Esophagus muscularis mucosa (tissue), 3 donors: ENCODE data around the gene WWTR1.
A peak's percentile ranks its signal among the peaks of the same experiment; 100 is the strongest.

Experiments
- CTCF ChIP-seq, 3 experiments: fragments of 200-600 bp in 2 of 3; fragments of 450-650 bp in 1 of 3; sonication (generic) in 2 of 3; IDR thresholded peaks; one replicate each; pipeline ENCODE4 v1.5.1; 2017 to 2019; ENCODE audit warnings: antibody characterized with exemption in 3 of 3, mild to moderate bottlenecking in 2 of 3, moderate library complexity in 1 of 3
- POLR2A ChIP-seq: fragments of 450-650 bp; IDR thresholded peaks from one replicate; pipeline ENCODE4 v1.6.1; 2017; ENCODE audit warnings: antibody characterized with exemption, moderate library complexity, mild to moderate bottlenecking, low read depth
- POLR2AphosphoS5 ChIP-seq, 2 donors: sonication (generic); formaldehyde crosslinking; IDR thresholded peaks; one replicate each; pipeline ENCODE4 v1.6.1; 2017; ENCODE audit warnings: antibody characterized with exemption in 2 of 2

- TF ChIP-seq POLR2A (no peak), CTCF (IDR thresholded peaks at IDR 0.05) (no peak), POLR2AphosphoS5 (IDR thresholded peaks at IDR 0.05) (peak; percentile 4 to 7)
Observed at GRCh38 chr3:149658744-149659497, 1.1 kb upstream of the WWTR1 start.
